HG03354 (cell line): Measurements from ENCODE around the gene CTXN2.
A peak's percentile ranks its signal among the peaks of the same experiment; 100 is the strongest.

Experiments used
- ATAC-seq: cut with Tn5 transposase; IDR thresholded peaks from one replicate; pipeline ENCODE4 v1.9.1; 2021; ENCODE audit warnings: mild to moderate bottlenecking; ENCODE audit not compliant: unreplicated experiment, poor library complexity, severe bottlenecking

The CTXN2 gene

GRCh38 chr15:48191574-48192225, at the start of gene CTXN2:
Gene CTXN2, plus strand, starts transcription at chr15:48191665. Its CDS starts 9,636 bp downstream, at chr15:48201301.
- no peak for ATAC-seq

DNA sequence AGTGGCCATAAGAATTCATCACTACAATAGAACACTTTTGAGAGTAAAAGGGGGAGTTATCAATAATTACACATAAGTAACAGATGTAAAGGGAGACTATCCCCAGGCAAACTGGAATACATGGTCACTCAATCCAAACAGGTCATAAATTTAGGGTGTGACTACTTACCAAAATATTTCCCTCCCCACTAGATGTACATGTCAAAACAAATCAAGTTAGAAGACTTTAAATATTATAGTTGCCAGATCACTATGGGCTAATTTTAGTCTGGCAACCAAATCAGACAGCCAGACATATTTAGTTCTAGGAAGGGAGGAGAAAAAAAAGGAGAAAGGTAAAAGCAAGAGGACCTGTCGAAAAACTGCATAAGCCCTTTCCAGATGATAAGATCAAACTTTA, 47.6 kb upstream of the CTXN2 start:
- ATAC-seq = no peak

DNA sequence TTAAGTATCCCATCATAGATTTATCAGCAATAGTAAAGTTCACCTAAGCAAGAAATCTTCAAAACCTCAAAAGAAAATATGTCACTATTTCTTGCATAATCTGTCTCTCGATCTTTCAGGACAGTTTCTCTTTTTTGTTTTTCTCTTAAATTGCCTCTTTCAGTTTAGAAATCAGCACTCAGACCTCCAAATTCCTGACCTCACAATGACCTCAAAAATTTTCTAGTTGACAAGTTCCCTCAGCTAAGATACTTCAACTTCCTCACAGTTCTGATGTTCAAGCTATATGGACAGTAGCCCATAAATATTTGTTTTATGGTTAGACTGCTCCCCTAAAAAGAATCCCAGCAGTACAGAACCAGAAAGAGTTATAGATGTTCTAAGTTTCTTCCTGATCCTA, 46.6 kb upstream of the CTXN2 start:
- peak; percentile 71 for ATAC-seq

DNA sequence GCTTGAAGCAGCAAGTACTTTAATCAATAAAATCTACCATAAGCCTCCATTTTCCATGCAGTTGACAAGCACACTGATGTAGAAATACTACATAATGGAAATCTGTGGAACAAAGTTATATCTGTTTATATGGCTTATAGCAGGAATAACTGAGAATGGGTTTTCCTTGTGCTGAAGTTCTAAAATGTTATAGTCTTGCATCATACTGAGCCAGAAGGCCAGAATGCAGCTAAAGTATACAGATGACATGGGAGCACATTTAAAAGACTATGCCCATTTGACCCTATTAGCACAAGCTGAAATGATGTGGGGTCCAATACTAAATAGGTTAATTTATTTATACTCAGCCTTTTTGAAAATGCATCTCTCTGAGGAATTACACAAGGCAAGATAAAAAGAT, 45.5 kb upstream of the CTXN2 start:
- no peak for ATAC-seq

DNA sequence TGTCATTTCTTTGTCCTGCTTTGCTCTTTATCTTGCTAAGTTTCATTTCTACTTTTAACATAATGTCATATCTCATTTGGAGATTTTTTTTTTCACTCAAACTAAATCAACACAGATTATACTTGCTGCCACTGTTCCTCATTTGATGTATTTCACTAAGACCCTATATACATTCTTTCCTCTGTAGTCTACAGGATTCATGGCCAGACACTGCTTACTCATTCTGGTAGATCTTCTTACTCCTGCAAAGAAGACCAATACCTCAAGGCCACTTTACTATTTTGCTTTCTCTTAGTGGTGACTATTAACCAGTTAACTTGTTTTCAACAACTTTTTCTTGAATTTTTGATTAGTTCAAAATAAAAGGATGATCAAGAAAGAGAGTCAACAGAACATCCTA, 44.1 kb upstream of the CTXN2 start:
- no peak for ATAC-seq

- no peak for ATAC-seq
Observed at GRCh38 chr15:48149858-48150257, 41.6 kb upstream of the CTXN2 start.

- ATAC-seq = peak; percentile 73
Observed at GRCh38 chr15:48153526-48153925, 37.9 kb upstream of the CTXN2 start.

GRCh38 chr15:48168616-48169015, 22.8 kb upstream of the CTXN2 start:
- no peak for ATAC-seq

DNA sequence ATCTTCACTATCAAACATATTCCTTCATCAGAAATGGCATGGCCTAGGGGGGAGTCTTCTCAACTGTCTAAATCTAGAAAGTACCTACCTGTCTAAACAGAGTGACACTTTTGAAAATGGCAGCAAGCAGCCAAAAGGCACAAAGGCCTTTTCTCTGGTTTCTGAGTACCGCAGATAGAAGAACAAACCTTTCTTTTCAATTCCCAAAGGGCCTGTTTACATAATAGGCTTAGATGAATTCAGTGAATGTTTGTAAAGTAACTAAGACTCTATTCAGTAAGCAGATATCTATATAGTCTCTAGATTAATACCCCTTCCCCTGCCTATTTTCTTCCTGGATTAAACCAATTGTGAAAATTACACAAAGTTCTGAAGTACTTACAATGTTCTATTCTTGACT, 20.5 kb upstream of the CTXN2 start:
- no peak for ATAC-seq

DNA sequence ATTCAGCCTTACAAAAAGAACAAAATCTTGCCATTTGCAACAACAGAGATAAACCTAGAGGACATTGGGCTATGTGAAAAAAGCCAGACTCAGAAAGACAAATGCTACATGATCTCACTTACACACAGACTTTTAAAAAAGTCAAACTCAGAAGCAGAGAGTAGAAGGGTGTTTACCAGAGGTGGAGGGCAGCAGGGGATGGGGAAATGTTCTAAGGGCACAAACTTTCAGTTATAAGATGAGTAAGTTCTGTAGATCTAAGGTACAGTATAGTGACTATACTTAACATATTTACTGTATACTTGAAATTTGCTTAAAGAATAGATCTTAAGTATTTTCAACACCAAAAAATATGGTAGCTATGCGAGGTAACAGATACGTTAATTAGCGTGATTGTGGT, 16.3 kb upstream of the CTXN2 start:
- ATAC-seq = no peak

GRCh38 chr15:48176112-48176511, 15.4 kb upstream of the CTXN2 start:
- no peak for ATAC-seq

- ATAC-seq = peak; percentile 41
Observed at GRCh38 chr15:48176957-48177356, 14.5 kb upstream of the CTXN2 start.

GRCh38 chr15:48177383-48177765, 14.1 kb upstream of the CTXN2 start:
- ATAC-seq = peak; percentile 69

GRCh38 chr15:48177766-48178647, 13.5 kb upstream of the CTXN2 start, which contains the start of gene MYEF2:
Gene MYEF2, minus strand, starts transcription at chr15:48178295. Its CDS starts 58 bp downstream, at chr15:48178237.
- peak; percentile 83 for ATAC-seq

- no peak for ATAC-seq
Observed at GRCh38 chr15:48178648-48178931, 12.9 kb upstream of the CTXN2 start.

- no peak for ATAC-seq
Observed at GRCh38 chr15:48182749-48183148, 8.7 kb upstream of the CTXN2 start.

GRCh38 chr15:48185529-48185928, 5.9 kb upstream of the CTXN2 start:
- no peak for ATAC-seq

- no peak for ATAC-seq
Observed at GRCh38 chr15:48186271-48186670, 5.2 kb upstream of the CTXN2 start.

DNA sequence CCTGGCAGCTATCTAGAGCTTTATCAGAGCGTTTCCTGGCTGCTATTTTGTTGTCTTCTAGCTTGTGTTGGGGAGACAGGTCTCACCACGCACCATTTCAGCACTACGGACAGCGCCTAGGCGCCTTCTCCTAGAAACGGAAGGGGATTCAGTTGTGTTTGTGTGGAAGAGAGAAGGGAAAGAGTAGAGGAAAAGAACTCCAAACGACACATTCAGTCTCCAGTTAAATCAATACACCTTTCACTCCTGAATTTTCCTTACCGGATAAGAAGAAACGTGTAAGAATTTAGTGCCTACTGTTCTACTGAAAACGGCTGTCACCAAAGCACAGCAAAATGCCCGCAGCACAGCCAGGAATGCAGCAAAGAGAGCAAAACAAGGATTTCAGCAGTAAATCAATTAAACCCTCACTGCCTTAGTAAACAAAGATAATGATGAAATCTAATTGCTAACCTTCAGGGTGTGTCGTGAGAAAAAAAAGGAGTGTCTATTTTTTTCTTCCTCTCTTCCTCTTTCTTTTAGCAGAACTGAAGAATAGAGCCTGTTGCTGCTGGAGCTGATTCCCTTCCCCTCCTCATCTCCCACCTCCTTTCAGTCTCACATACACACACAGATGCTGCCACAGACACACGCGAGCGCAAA, 412 bp upstream of the CTXN2 start:
- no peak for ATAC-seq

GRCh38 chr15:48202068-48202467, 10.6 kb downstream of the CTXN2 start:
- no peak for ATAC-seq

GRCh38 chr15:48205981-48206380, 14.5 kb downstream of the CTXN2 start, which contains the start of gene SLC12A1:
Gene SLC12A1, plus strand, starts transcription at chr15:48206302. Its CDS starts 1,418 bp downstream, at chr15:48207720.
- no peak for ATAC-seq
